Trophoblast cell (in vitro differentiated cells and primary cell): Measurements from ENCODE around the gene NEB.
"Not testable (repeated sequence)": the region's sequence is repeated elsewhere in the genome, so short reads cannot be mapped to it uniquely, and the experiment has no call there.

ENCODE experiments used
- DNase-seq, 2 donors: peaks; one replicate each; pipeline ENCODE4 v3.0.0-alpha.2; 2016
- H2AFZ ChIP-seq: 2 replicates; pipeline ENCODE4 v1.6.1; 2013; ENCODE audit warnings: low read length, moderate library complexity, mild to moderate bottlenecking; ENCODE audit not compliant: insufficient read depth, poor library complexity
- H2AK5ac ChIP-seq: 2 replicates; pipeline ENCODE4 v1.6.1; 2013; ENCODE audit warnings: mild to moderate bottlenecking, low read length
- H2BK120ac ChIP-seq: 2 replicates; pipeline ENCODE4 v1.6.1; 2013; ENCODE audit warnings: low read length, mild to moderate bottlenecking, moderate library complexity; ENCODE audit not compliant: insufficient read depth, poor library complexity
- H2BK12ac ChIP-seq: 2 replicates; pipeline ENCODE4 v1.6.1; 2013; ENCODE audit warnings: mild to moderate bottlenecking, low read length, moderate library complexity
- H2BK5ac ChIP-seq: 2 replicates; pipeline ENCODE4 v1.6.1; 2013; ENCODE audit warnings: low read length, low read depth, moderate library complexity, mild to moderate bottlenecking; ENCODE audit not compliant: poor library complexity
- H3K14ac ChIP-seq: 2 replicates; pipeline ENCODE4 v1.6.1; 2013; ENCODE audit warnings: mild to moderate bottlenecking, low read length
- H3K18ac ChIP-seq: 2 replicates; pipeline ENCODE4 v1.6.1; 2013; ENCODE audit warnings: mild to moderate bottlenecking, low read length
- H3K23ac ChIP-seq: 2 replicates; pipeline ENCODE4 v1.6.1; 2013; ENCODE audit warnings: low read length
- H3K27ac ChIP-seq: 2 replicates; pipeline ENCODE4 v1.5.1; 2013; ENCODE audit warnings: low read depth, mild to moderate bottlenecking, inconsistent platforms, low read length, moderate library complexity
- H3K27me3 ChIP-seq: 2 replicates; pipeline ENCODE4 v1.6.1; 2013; ENCODE audit warnings: inconsistent platforms, mild to moderate bottlenecking, low read length, moderate library complexity; ENCODE audit not compliant: insufficient read depth
- H3K36me3 ChIP-seq, 2 experiments: 1 replicate in 1 of 2; 2 replicates in 1 of 2; pipeline ENCODE4 v1.6.1; 2013; ENCODE audit warnings: low read length in 2 of 2, mild to moderate bottlenecking in 2 of 2, moderate library complexity in 1 of 2; ENCODE audit not compliant: insufficient read depth in 2 of 2, control insufficient read depth in 1 of 2
- H3K4ac ChIP-seq: 2 replicates; pipeline ENCODE4 v1.6.1; 2013; ENCODE audit warnings: low read depth, mild to moderate bottlenecking, low read length, moderate library complexity
- H3K4me1 ChIP-seq, 2 experiments: 1 replicate in 1 of 2; 2 replicates in 1 of 2; pipeline ENCODE4 v1.6.1; 2013; ENCODE audit warnings: low read length in 2 of 2, mild to moderate bottlenecking in 2 of 2, moderate library complexity in 1 of 2; ENCODE audit not compliant: insufficient read depth in 2 of 2, control insufficient read depth in 1 of 2
- H3K4me2 ChIP-seq: 2 replicates; pipeline ENCODE4 v1.6.1; 2013; ENCODE audit warnings: inconsistent platforms, mild to moderate bottlenecking, low read length, moderate library complexity
- H3K4me3 ChIP-seq: 2 replicates; pipeline ENCODE4 v1.5.1; 2013; ENCODE audit warnings: mild to moderate bottlenecking, low read depth, low read length, inconsistent platforms
- H3K79me1 ChIP-seq: one replicate; pipeline ENCODE4 v1.6.1; 2013; ENCODE audit warnings: low read length
- H3K79me2 ChIP-seq: 2 replicates; pipeline ENCODE4 v1.6.1; 2013; ENCODE audit warnings: low read length, mild to moderate bottlenecking; ENCODE audit not compliant: control insufficient read depth, insufficient read depth, poor library complexity
- H3K9ac ChIP-seq: 2 replicates; pipeline ENCODE4 v1.6.1; 2013; ENCODE audit warnings: mild to moderate bottlenecking, low read length
- H3K9me3 ChIP-seq: 2 replicates; pipeline ENCODE4 v1.6.1; 2013; ENCODE audit warnings: low read depth, mild to moderate bottlenecking, control low read depth, inconsistent platforms, low read length; ENCODE audit not compliant: insufficient read depth
- H4K12ac ChIP-seq: 2 replicates; pipeline ENCODE4 v1.6.1; 2013; ENCODE audit warnings: low read depth, mild to moderate bottlenecking, low read length, moderate library complexity
- H4K8ac ChIP-seq: 2 replicates; pipeline ENCODE4 v1.6.1; 2013; ENCODE audit warnings: low read depth, mild to moderate bottlenecking, low read length, moderate library complexity
- H4K91ac ChIP-seq: one replicate; pipeline ENCODE4 v1.6.1; 2013; ENCODE audit warnings: low read depth, mild to moderate bottlenecking, low read length, moderate library complexity
- WGBS: extraction: QIAGEN DNeasy Blood & Tissue Kit; methylation state at CpG from one replicate; pipeline ENCODE4 v1.1.7; 2013; ENCODE audit warnings: missing lambda C conversion rate; ENCODE audit not compliant: insufficient read length, insufficient coverage; ENCODE audit errors: extremely low coverage; 5-methylcytosine and 5-hydroxymethylcytosine counted together

Gene NEB

DNA sequence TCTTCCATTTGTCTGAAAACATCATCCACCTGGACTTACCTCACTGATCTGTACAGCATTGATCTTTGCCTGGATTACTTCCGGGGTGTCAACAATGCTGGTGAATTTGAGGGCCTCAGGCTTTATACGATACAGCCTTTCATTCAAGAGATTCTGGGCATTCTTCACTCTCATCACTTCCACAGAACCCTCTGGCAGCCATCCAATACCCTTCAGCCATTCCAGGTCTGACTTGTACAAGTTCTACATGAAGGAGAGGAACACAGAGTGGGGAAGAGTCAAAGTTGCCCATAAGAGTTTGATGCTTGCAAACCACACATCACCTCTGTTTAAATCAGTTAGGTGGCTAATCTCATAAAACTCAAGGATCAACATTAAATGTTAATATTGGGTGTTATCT, 130.7 kb downstream of the NEB start:
- not testable (repeated sequence) for H3K4me2 ChIP-seq, H2BK5ac ChIP-seq, H3K27ac ChIP-seq, H3K79me1 ChIP-seq, H3K9ac ChIP-seq, H2BK12ac ChIP-seq, H3K36me3 ChIP-seq, H3K23ac ChIP-seq, H3K4ac ChIP-seq, H3K79me2 ChIP-seq, H3K9me3 ChIP-seq, H3K4me3 ChIP-seq, H3K27me3 ChIP-seq, H2AFZ ChIP-seq, H2BK120ac ChIP-seq, H4K12ac ChIP-seq, DNase-seq, H3K14ac ChIP-seq, H3K18ac ChIP-seq, H4K91ac ChIP-seq, H4K8ac ChIP-seq, H3K4me1 ChIP-seq, H2AK5ac ChIP-seq
- WGBS, result no CpG with 5 or more reads among the region's 2 CpGs

GRCh38 chr2:151602402-151602801, 131.9 kb downstream of the NEB start:
- not testable (repeated sequence) for H2AK5ac ChIP-seq, H4K91ac ChIP-seq, H4K12ac ChIP-seq, H3K14ac ChIP-seq, H3K27ac ChIP-seq, H3K23ac ChIP-seq, H3K27me3 ChIP-seq, H3K4ac ChIP-seq, H3K79me2 ChIP-seq, H3K9ac ChIP-seq, H3K4me2 ChIP-seq, H2BK12ac ChIP-seq, H3K4me1 ChIP-seq, H2AFZ ChIP-seq, H3K18ac ChIP-seq, H4K8ac ChIP-seq, H3K9me3 ChIP-seq, H3K79me1 ChIP-seq, H2BK5ac ChIP-seq, DNase-seq, H3K36me3 ChIP-seq, H2BK120ac ChIP-seq, H3K4me3 ChIP-seq
- no CpG with 5 or more reads among the region's 5 CpGs for WGBS

DNA sequence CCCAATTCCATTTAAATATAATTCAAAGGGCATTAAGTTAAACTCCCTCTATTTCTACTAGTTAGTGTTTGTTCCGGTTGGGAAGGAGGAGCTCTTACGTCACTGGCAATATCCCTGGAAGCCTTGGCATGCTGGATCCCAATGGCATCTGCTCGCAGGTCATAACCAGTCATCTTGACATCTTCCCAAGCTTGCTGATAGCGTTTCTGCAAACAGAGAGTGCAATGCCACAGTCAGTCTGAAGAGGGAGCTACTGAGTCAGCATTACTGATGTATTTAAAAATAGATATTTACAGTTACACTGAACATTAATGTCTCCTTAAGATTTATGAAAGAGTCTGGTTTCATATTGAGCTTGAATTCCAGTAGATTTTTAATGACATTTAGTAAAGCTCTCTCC, 132.5 kb downstream of the NEB start:
- not testable (repeated sequence) for H3K23ac ChIP-seq, H3K79me1 ChIP-seq, H3K4ac ChIP-seq, H2BK12ac ChIP-seq, H4K91ac ChIP-seq, H3K4me2 ChIP-seq, H3K4me1 ChIP-seq, H3K27ac ChIP-seq, H2AFZ ChIP-seq, H2AK5ac ChIP-seq, H3K9me3 ChIP-seq, H3K9ac ChIP-seq, H3K4me3 ChIP-seq, H3K79me2 ChIP-seq, DNase-seq, H3K14ac ChIP-seq, H2BK120ac ChIP-seq, H3K27me3 ChIP-seq, H3K36me3 ChIP-seq, H4K8ac ChIP-seq, H2BK5ac ChIP-seq, H3K18ac ChIP-seq, H4K12ac ChIP-seq
- no CpG with 5 or more reads among the region's 4 CpGs for WGBS

DNA sequence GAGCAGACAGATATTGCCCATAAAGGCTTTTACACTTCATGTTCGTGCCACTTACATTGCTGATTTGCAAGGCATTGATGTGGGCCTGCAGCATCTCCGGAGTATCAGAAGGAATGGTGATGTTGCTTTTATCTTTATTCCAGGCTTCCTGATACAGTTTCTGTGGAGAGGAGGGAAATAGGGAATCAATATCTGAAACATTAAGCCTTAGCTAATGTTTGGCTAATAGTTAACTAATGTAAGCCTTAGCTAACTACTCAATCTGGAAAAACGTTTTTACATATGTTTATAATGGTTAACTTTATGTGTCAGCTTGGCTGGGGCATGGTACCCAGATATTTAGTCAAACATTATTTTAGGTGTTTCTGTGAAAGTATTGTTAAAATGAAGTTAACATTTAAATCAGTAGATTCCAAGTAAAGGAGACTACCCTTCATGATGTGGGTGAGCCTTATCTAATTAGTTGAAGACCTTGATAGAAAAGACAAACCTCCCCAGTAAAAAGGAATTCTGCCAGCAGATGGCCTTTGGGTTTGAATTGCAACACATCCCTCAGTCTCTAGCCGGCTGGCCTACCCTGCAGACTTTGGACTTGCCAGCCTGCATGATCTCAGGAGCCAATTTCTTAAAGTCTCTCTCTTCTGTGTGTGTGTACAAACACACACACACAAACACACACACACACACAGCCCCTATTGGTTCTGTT, 137.2 kb downstream of the NEB start:
- H3K27me3 ChIP-seq, H3K36me3 ChIP-seq, H2BK5ac ChIP-seq, H3K18ac ChIP-seq, H3K27ac ChIP-seq, H3K4ac ChIP-seq, H3K79me1 ChIP-seq, H3K23ac ChIP-seq, H3K14ac ChIP-seq, H3K4me2 ChIP-seq, H3K4me1 ChIP-seq, H3K9ac ChIP-seq, H2AK5ac ChIP-seq, H3K4me3 ChIP-seq, H3K79me2 ChIP-seq, H3K9me3 ChIP-seq, H2BK120ac ChIP-seq, H2AFZ ChIP-seq, H4K91ac ChIP-seq, H2BK12ac ChIP-seq, DNase-seq, H4K8ac ChIP-seq, H4K12ac ChIP-seq: not testable (repeated sequence)
- no CpG with 5 or more reads among the region's 4 CpGs for WGBS
